Peyer's patch (tissue), 4 donors: ENCODE measurements around the gene RCOR1. TPM values are rescaled to one million over a fixed set of nuclear protein-coding genes. Genes with fewer than 3 reads are reported as not detected.

Experiments used
- DNase-seq, 3 donors: peaks; one replicate each; pipeline ENCODE4 v3.0.0-alpha.2; 2017 to 2019
- H3K27ac ChIP-seq, 4 donors: fragments of 200-600 bp; sonication (generic); one replicate each; pipeline ENCODE4 v1.5.1; 2016 to 2019
- H3K27me3 ChIP-seq, 2 donors: fragments of 200-600 bp; sonication (generic); one replicate each; pipeline ENCODE4 v1.5.1; 2019
- H3K36me3 ChIP-seq, 3 donors: fragments of 200-600 bp; sonication (generic); one replicate each; pipeline ENCODE4 v1.5.1; 2016 to 2019
- H3K4me1 ChIP-seq, 4 donors: fragments of 200-600 bp; sonication (generic); one replicate each; pipeline ENCODE4 v1.5.1; 2016 to 2019
- H3K4me3 ChIP-seq, 4 donors: fragments of 200-600 bp; sonication (generic); 1 replicate in 3 of 4; 2 replicates in 1 of 4; pipeline ENCODE4 v1.5.1; 2016 to 2019; ENCODE audit warnings: mild to moderate bottlenecking in 1 of 4
- H3K9me3 ChIP-seq, 4 donors: fragments of 200-600 bp; sonication (generic); one replicate each; pipeline ENCODE4 v1.5.1; 2016 to 2019; ENCODE audit warnings: mild to moderate bottlenecking in 1 of 4
- POLR2A ChIP-seq, 2 donors: fragments of 450-650 bp; IDR thresholded peaks; one replicate each; pipeline ENCODE4 v1.5.1; 2017; ENCODE audit warnings: antibody characterized with exemption in 2 of 2, mild to moderate bottlenecking in 2 of 2, moderate library complexity in 2 of 2
- total RNA-seq, 4 donors: library from RNA; depleted of rRNA; stranded (reverse); fragments of >200 nt; gene quantifications; one replicate each; pipeline ENCODE4 v1.1.0, GENCODE V29; 2016
- TF ChIP-seq, protein P1 (sequence below), 6 experiments: fragments of 450-650 bp in 4 of 6; fragments of 200-600 bp in 2 of 6; sonication (generic) in 1 of 6; IDR thresholded peaks; one replicate each; pipeline ENCODE4 v1.5.1; 2017 to 2019; ENCODE audit warnings: antibody characterized with exemption in 6 of 6, mild to moderate bottlenecking in 3 of 6, moderate library complexity in 1 of 6

The RCOR1 gene
- total RNA-seq, 4 donors from 2014 or later, result 16.5 to 26.3 (median 21.1) TPM

DNA sequence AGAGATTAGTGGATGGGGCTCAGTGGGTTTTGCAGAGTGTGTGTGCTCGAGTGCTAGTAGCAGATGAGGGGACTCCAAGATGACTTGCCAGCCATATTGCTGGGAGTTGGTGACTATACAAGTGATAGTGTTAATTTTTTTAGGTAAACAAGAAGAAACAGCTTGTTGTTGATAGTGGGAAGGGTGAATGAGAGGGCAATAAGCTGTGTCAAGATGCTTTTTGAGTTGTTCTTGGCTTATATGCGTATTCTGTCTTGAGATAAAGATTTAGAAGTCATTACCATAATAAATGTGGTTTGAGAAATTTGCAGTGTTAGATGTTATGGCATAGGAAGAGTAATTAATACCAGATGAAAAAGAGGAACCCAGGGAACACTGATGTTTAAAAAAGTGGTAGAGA, 75.3 kb downstream of the RCOR1 start:
- TF ChIP-seq, protein P1, sequence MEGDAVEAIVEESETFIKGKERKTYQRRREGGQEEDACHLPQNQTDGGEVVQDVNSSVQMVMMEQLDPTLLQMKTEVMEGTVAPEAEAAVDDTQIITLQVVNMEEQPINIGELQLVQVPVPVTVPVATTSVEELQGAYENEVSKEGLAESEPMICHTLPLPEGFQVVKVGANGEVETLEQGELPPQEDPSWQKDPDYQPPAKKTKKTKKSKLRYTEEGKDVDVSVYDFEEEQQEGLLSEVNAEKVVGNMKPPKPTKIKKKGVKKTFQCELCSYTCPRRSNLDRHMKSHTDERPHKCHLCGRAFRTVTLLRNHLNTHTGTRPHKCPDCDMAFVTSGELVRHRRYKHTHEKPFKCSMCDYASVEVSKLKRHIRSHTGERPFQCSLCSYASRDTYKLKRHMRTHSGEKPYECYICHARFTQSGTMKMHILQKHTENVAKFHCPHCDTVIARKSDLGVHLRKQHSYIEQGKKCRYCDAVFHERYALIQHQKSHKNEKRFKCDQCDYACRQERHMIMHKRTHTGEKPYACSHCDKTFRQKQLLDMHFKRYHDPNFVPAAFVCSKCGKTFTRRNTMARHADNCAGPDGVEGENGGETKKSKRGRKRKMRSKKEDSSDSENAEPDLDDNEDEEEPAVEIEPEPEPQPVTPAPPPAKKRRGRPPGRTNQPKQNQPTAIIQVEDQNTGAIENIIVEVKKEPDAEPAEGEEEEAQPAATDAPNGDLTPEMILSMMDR (IDR thresholded peaks at IDR 0.05), result no peak
- no peak for DNase-seq

DNA sequence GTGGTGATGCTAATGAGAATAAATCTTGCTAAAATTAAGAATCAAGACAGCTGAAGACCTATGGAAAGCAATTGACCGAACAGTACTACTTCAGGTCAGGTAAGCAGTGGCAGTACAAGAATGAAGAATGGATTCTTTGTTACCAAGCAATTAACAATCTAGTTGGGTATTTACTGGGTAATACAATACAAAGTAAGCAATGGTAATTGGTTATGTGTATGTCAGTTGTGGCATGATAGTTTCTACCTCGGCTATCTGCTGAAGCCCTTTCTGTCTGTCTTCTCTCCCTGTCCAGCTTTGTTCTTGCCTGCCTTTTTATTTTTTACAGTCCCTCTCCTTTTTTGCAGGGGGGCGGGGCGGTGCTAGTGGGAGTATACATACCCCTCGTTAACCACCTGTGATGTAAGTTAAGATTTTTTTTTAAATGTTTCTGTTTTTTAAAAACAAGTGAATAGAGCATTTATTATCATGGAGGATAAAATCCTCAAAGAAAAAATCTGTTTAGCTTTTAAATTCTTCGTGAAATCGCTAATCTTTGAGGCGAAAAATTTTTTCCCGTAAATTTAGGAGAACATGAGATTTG, 75.9 kb downstream of the RCOR1 start:
- TF ChIP-seq, protein P1 (IDR thresholded peaks at IDR 0.05), result no peak
- no peak for TF ChIP-seq POLR2A (IDR thresholded peaks at IDR 0.05)
- Histone ChIP-seq H3K9me3 (no peaks in the 10 kb centered on the region), H3K4me1 (no peaks in the 10 kb centered on the region), H3K27me3 (no peaks in the 10 kb centered on the region), H3K4me3 (no peak overlapping the region), H3K36me3 (no peaks in the 10 kb centered on the region), H3K27ac (no peak overlapping the region)
- DNase-seq, result no peak

More for the DNA sequence above, 75.3 kb downstream of the RCOR1 start:
- Histone ChIP-seq H3K4me1 (no peaks in the 10 kb centered on the region), H3K36me3 (no peaks in the 10 kb centered on the region), H3K4me3 (no peak overlapping the region), H3K27ac (no peak overlapping the region), H3K27me3 (no peaks in the 10 kb centered on the region), H3K9me3 (no peaks in the 10 kb centered on the region)

DNA sequence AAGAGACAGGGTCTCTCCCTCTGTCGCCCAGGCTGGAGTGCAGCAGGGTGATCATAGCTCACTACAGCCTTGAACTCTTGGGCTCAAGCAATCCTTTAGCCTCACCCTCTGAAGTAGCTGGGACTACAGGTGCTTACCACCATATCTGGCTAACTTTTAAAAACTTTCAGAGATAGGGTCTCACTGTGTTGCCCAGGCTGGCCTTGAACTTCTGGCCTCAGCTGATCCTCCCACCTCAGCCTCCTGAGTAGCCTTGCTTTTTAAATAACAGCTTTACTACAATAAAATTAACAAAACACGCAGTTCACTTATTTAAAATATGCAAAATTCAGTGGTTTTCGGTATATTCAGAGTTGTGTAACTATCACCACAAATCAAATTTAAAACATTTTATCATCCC, 79.0 kb downstream of the RCOR1 start:
- H3K9me3 ChIP-seq, result no peaks in the 10 kb centered on the region
- TF ChIP-seq, protein P1 (IDR thresholded peaks at IDR 0.05), result no peak
- DNase-seq, result no peak
- H3K36me3 ChIP-seq, result no peaks in the 10 kb centered on the region
- no peaks in the 10 kb centered on the region for H3K27me3 ChIP-seq
- H3K27ac ChIP-seq, result no peak overlapping the region
- H3K4me3 ChIP-seq, result no peak overlapping the region
- H3K4me1 ChIP-seq, result no peaks in the 10 kb centered on the region

- Histone ChIP-seq H3K4me3 (no peak overlapping the region), H3K4me1 (no peaks in the 10 kb centered on the region), H3K36me3 (no peaks in the 10 kb centered on the region), H3K9me3 (no peaks in the 10 kb centered on the region), H3K27ac (no peak overlapping the region), H3K27me3 (no peaks in the 10 kb centered on the region)
- no peak for TF ChIP-seq POLR2A (IDR thresholded peaks at IDR 0.05)
- TF ChIP-seq, protein P1 (IDR thresholded peaks at IDR 0.05), result peak in 1 of 6 experiments; percentile 10
- no peak for DNase-seq
Measured at GRCh38 chr14:102672410-102672960, 80.0 kb downstream of the RCOR1 start.

- no peak for TF ChIP-seq POLR2A (IDR thresholded peaks at IDR 0.05)
- TF ChIP-seq, protein P1 (IDR thresholded peaks at IDR 0.05), result no peak
- no peaks in the 10 kb centered on the region for H3K9me3 ChIP-seq
- DNase-seq, result no peak
Measured at GRCh38 chr14:102675396-102675795, 82.9 kb downstream of the RCOR1 start.

More at GRCh38 chr14:102675396-102675795, 82.9 kb downstream of the RCOR1 start:
- Histone ChIP-seq H3K27me3 (no peaks in the 10 kb centered on the region), H3K4me3 (no peak overlapping the region), H3K4me1 (no peaks in the 10 kb centered on the region), H3K36me3 (no peaks in the 10 kb centered on the region), H3K27ac (no peak overlapping the region)
